Measurements from ENCODE around the gene PSAP. TPM values are rescaled to one million over a fixed set of nuclear protein-coding genes. Genes with fewer than 3 reads are reported as not detected.

PSAP gene
- total and polyA plus RNA-seq, 2 experiments from 2014 or later: 151 to 391 TPM

DNA sequence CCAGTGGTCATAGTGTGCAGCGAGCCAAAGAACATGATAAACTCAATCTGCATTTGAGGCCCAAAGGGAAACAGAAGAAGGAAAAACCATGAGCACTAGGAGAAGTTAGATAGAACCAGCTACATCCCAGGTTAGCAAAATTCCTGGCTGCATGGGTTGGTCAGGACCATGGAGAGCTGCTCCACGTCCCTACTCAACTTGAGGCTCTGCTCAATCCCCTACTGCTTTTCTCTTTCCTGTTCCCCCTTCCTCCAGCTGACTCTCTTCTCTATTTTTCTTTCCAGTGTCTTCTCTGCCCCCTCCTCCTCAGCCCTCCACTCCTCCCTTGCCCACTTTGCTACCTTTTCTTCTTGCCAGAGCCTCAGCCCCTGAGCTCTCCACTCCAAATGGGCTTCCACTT, 55.8 kb downstream of the PSAP start:
- H3K4me3 ChIP-seq: no peak overlapping the region
- no peaks in the 10 kb centered on the region; the same call in 2 of the 3 replicates for H3K9me3 Mint-ChIP-seq
- no peak for TF ChIP-seq NANOG (IDR thresholded peaks at IDR 0.05; ENCODE audit: borderline replicate concordance)
- TF ChIP-seq, protein P1, sequence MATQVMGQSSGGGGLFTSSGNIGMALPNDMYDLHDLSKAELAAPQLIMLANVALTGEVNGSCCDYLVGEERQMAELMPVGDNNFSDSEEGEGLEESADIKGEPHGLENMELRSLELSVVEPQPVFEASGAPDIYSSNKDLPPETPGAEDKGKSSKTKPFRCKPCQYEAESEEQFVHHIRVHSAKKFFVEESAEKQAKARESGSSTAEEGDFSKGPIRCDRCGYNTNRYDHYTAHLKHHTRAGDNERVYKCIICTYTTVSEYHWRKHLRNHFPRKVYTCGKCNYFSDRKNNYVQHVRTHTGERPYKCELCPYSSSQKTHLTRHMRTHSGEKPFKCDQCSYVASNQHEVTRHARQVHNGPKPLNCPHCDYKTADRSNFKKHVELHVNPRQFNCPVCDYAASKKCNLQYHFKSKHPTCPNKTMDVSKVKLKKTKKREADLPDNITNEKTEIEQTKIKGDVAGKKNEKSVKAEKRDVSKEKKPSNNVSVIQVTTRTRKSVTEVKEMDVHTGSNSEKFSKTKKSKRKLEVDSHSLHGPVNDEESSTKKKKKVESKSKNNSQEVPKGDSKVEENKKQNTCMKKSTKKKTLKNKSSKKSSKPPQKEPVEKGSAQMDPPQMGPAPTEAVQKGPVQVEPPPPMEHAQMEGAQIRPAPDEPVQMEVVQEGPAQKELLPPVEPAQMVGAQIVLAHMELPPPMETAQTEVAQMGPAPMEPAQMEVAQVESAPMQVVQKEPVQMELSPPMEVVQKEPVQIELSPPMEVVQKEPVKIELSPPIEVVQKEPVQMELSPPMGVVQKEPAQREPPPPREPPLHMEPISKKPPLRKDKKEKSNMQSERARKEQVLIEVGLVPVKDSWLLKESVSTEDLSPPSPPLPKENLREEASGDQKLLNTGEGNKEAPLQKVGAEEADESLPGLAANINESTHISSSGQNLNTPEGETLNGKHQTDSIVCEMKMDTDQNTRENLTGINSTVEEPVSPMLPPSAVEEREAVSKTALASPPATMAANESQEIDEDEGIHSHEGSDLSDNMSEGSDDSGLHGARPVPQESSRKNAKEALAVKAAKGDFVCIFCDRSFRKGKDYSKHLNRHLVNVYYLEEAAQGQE (IDR thresholded peaks at IDR 0.05; ENCODE audit: unreplicated experiment): peak; percentile 90
- H3K4me2 ChIP-seq: no peak overlapping the region
- no peaks in the 10 kb centered on the region for H3K9me2 ChIP-seq (ENCODE audit: insufficient read depth)
- H3K27ac ChIP-seq (ENCODE audit: low read depth): no peak overlapping the region
- H2AFZ ChIP-seq: no peak overlapping the region
- no peak overlapping the region for H3K4me3 Mint-ChIP-seq
- no peaks in the 10 kb centered on the region for H3F3A ChIP-seq (replicated peaks; ENCODE audit: low read depth)
- H4K20me1 ChIP-seq (replicated peaks; ENCODE audit: insufficient read depth): no peaks in the 10 kb centered on the region
- H3K27me3 Mint-ChIP-seq (ENCODE audit: insufficient read depth, low read depth, poor library complexity): peaks cover 9% of the 10 kb centered on the region
- no peaks in the 10 kb centered on the region for H3K79me2 ChIP-seq (replicated peaks; ENCODE audit: insufficient read depth)
- ATAC-seq (peak; percentile 80), DNase-seq (ENCODE audit: low spot score) (peak; percentile 73)
- H3K4me1 Mint-ChIP-seq: no peaks in the 10 kb centered on the region
- no peaks in the 10 kb centered on the region for H3K27me3 ChIP-seq (ENCODE audit: insufficient read depth)
- H3K27ac Mint-ChIP-seq: no peak overlapping the region
- H3K36me3 Mint-ChIP-seq (ENCODE audit: low read depth): no peaks in the 10 kb centered on the region
- no peaks in the 10 kb centered on the region for H3K36me3 ChIP-seq (ENCODE audit: insufficient read depth)
- no peaks in the 10 kb centered on the region for H3K4me1 ChIP-seq (ENCODE audit: insufficient read depth)

DNA sequence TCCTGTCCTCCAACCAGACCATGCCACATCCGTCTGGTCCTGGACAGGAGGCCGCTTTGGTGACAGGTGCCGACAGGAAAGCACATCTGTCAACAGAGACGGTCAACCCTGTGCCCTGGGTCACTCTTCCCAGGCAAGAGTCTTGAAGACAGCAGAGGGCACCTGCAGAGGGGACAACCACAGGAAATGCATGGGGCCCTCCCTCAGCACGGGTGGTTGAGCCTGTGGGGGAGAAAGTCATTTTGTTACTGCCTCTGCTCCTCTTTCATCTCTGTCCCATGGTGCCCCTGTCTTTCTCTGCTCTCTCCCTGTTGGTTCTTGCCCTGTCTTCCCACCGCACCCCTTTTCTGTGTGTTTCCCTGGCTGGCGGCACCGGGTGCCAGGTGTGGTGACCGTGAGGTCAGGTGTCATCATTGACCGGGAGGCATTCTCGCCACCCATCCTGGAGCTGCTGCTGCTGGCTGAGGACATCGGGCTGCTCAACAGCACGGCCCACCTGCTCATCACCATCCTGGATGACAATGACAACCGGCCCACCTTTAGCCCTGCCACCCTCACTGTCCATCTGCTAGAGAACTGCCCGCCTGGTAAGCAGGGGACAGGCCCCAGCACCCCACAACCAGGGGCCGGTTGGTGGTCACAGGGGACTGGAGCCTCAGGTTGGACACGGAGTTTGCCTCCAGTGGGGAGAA, 60.2 kb downstream of the PSAP start:
- Mint-ChIP-seq H3K9me3 (no peaks in the 10 kb centered on the region; the same call in 2 of the 3 replicates), H3K4me3 (no peak overlapping the region), H3K27me3 (ENCODE audit: insufficient read depth, low read depth, poor library complexity) (peaks cover 17% of the 10 kb centered on the region), H3K4me1 (no peaks in the 10 kb centered on the region), H3K36me3 (ENCODE audit: low read depth) (no peaks in the 10 kb centered on the region), H3K27ac (no peak overlapping the region)
- Histone ChIP-seq H3K27me3 (ENCODE audit: insufficient read depth) (no peaks in the 10 kb centered on the region), H3K4me2 (no peak overlapping the region), H3K36me3 (ENCODE audit: insufficient read depth) (no peaks in the 10 kb centered on the region), H3K4me3 (no peak overlapping the region), H4K20me1 (replicated peaks; ENCODE audit: insufficient read depth) (no peaks in the 10 kb centered on the region), H3K27ac (ENCODE audit: low read depth) (no peak overlapping the region), H2AFZ (no peak overlapping the region), H3F3A (replicated peaks; ENCODE audit: low read depth) (no peaks in the 10 kb centered on the region), H3K9me2 (ENCODE audit: insufficient read depth) (no peaks in the 10 kb centered on the region), H3K4me1 (ENCODE audit: insufficient read depth) (no peaks in the 10 kb centered on the region), H3K79me2 (replicated peaks; ENCODE audit: insufficient read depth) (no peaks in the 10 kb centered on the region)
- ATAC-seq (no peak), DNase-seq (ENCODE audit: low spot score) (no peak)
- no peak for TF ChIP-seq NANOG (IDR thresholded peaks at IDR 0.05; ENCODE audit: borderline replicate concordance)
- TF ChIP-seq, protein P2, sequence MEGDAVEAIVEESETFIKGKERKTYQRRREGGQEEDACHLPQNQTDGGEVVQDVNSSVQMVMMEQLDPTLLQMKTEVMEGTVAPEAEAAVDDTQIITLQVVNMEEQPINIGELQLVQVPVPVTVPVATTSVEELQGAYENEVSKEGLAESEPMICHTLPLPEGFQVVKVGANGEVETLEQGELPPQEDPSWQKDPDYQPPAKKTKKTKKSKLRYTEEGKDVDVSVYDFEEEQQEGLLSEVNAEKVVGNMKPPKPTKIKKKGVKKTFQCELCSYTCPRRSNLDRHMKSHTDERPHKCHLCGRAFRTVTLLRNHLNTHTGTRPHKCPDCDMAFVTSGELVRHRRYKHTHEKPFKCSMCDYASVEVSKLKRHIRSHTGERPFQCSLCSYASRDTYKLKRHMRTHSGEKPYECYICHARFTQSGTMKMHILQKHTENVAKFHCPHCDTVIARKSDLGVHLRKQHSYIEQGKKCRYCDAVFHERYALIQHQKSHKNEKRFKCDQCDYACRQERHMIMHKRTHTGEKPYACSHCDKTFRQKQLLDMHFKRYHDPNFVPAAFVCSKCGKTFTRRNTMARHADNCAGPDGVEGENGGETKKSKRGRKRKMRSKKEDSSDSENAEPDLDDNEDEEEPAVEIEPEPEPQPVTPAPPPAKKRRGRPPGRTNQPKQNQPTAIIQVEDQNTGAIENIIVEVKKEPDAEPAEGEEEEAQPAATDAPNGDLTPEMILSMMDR (conservative IDR thresholded peaks at IDR 0.05; ENCODE audit: low read depth in 2 of 2): no peak
